ENCODE data around the gene TUBA3D. TPM values are rescaled to one million over a fixed set of nuclear protein-coding genes. Genes with fewer than 3 reads are reported as not detected.
A peak's percentile ranks its signal among the peaks of the same experiment; 100 is the strongest.
"Not testable (repeated sequence)": the region's sequence is repeated elsewhere in the genome, so short reads cannot be mapped to it uniquely, and the experiment has no call there.

Gene TUBA3D
- total RNA-seq, 4 donors from 2014 or later = not detected

- intact Hi-C loops (cut with DNase I; ENCODE audit: low total_unique reads) (no loop called here), in situ Hi-C loops (cut with MboI; ENCODE audit: low pct_ligation_motif_present in 1 of 4, low pct_unique_long_range_greater_than_20kb in 1 of 4, low sequenced_read_pairs in 3 of 4) (no loop called here)
- H3K4me1 ChIP-seq = peaks cover 6 to 30% (median 21%) of the 10 kb centered on the region in 4 donors
- WGBS, 2 donors (ENCODE audit: low coverage in 1 of 2) = 1 to 2% methylated on average over 18 to 38 of the region's 40 CpGs
- H3K4me3 ChIP-seq = peak overlapping the region; percentile 53 to 96 (median 84)
- TF ChIP-seq EP300 (IDR thresholded peaks at IDR 0.05; ENCODE audit: low read depth) = no peak
- TF ChIP-seq CTCF (IDR thresholded peaks at IDR 0.05) = no peak
- no peak for TF ChIP-seq POLR2A (IDR thresholded peaks at IDR 0.05)
- TF ChIP-seq POLR2AphosphoS5 (IDR thresholded peaks at IDR 0.05) = no peak
- peak overlapping the region; percentile 88 to 96 (median 93) for H3K27ac ChIP-seq
- DNase-seq = no peak
- H3K9me3 ChIP-seq = no peaks in the 10 kb centered on the region
- no peaks in the 10 kb centered on the region for H3K27me3 ChIP-seq
- H3K36me3 ChIP-seq = no peaks in the 10 kb centered on the region
Measured at GRCh38 chr2:131493199-131493968, 17.5 kb downstream of the TUBA3D start.

- intact Hi-C loops (cut with DNase I; ENCODE audit: low total_unique reads) = not testable (repeated sequence)
- 93 to 100% methylated on average over 1 of the region's 1 CpG for WGBS, 2 donors (ENCODE audit: low coverage in 1 of 2)
Measured at GRCh38 chr2:131495506-131495905, 19.6 kb downstream of the TUBA3D start.

GRCh38 chr2:131498321-131498973 lies 22.5 kb downstream of the TUBA3D start:
- Histone ChIP-seq H3K36me3 (peaks cover 0 to 15% (median 3%) of the 10 kb centered on the region in 4 donors), H3K4me1 (peaks cover 6 to 18% (median 11%) of the 10 kb centered on the region in 4 donors)
- H3K27ac ChIP-seq; H3K27me3 ChIP-seq; H3K9me3 ChIP-seq; intact Hi-C loops (cut with DNase I; ENCODE audit: low total_unique reads); H3K4me3 ChIP-seq; in situ Hi-C loops (cut with MboI; ENCODE audit: low pct_ligation_motif_present in 1 of 4, low pct_unique_long_range_greater_than_20kb in 1 of 4, low sequenced_read_pairs in 3 of 4); DNase-seq: not testable (repeated sequence)
- 73% methylated on average over 6 to 8 of the region's 8 CpGs for WGBS, 2 donors (ENCODE audit: low coverage in 1 of 2)

More at GRCh38 chr2:131495506-131495905, 19.6 kb downstream of the TUBA3D start:
- DNase-seq; H3K36me3 ChIP-seq; H3K27me3 ChIP-seq; H3K27ac ChIP-seq; H3K4me3 ChIP-seq; H3K9me3 ChIP-seq; in situ Hi-C loops (cut with MboI; ENCODE audit: low pct_ligation_motif_present in 1 of 4, low pct_unique_long_range_greater_than_20kb in 1 of 4, low sequenced_read_pairs in 3 of 4): not testable (repeated sequence)
- H3K4me1 ChIP-seq = peaks cover 6 to 28% (median 21%) of the 10 kb centered on the region in 4 donors

- 96 to 100% methylated on average over 1 to 4 of the region's 4 CpGs for WGBS, 2 donors (ENCODE audit: low coverage in 1 of 2)
- intact Hi-C loops (cut with DNase I; ENCODE audit: low total_unique reads); DNase-seq; in situ Hi-C loops (cut with MboI; ENCODE audit: low pct_ligation_motif_present in 1 of 4, low pct_unique_long_range_greater_than_20kb in 1 of 4, low sequenced_read_pairs in 3 of 4); H3K9me3 ChIP-seq; H3K27me3 ChIP-seq; H3K27ac ChIP-seq; H3K4me3 ChIP-seq; H3K4me1 ChIP-seq: not testable (repeated sequence)
- H3K36me3 ChIP-seq = peaks cover 0 to 41% (median 10%) of the 10 kb centered on the region in 4 donors
Measured at GRCh38 chr2:131503587-131503986, 27.7 kb downstream of the TUBA3D start.

GRCh38 chr2:131504082-131504750 lies 28.3 kb downstream of the TUBA3D start:
- peaks cover 0 to 45% (median 10%) of the 10 kb centered on the region in 4 donors for H3K36me3 ChIP-seq
- H3K4me1 ChIP-seq; DNase-seq; intact Hi-C loops (cut with DNase I; ENCODE audit: low total_unique reads); H3K9me3 ChIP-seq; in situ Hi-C loops (cut with MboI; ENCODE audit: low pct_ligation_motif_present in 1 of 4, low pct_unique_long_range_greater_than_20kb in 1 of 4, low sequenced_read_pairs in 3 of 4); H3K27ac ChIP-seq; H3K4me3 ChIP-seq; H3K27me3 ChIP-seq: not testable (repeated sequence)
- WGBS, 2 donors (ENCODE audit: low coverage in 1 of 2) = 74 to 80% methylated on average over 3 to 7 of the region's 7 CpGs

GRCh38 chr2:131509615-131510014 lies 33.7 kb downstream of the TUBA3D start:
- TF ChIP-seq CTCF (IDR thresholded peaks at IDR 0.05) (no peak), EP300 (IDR thresholded peaks at IDR 0.05; ENCODE audit: low read depth) (no peak), POLR2A (IDR thresholded peaks at IDR 0.05) (no peak), POLR2AphosphoS5 (IDR thresholded peaks at IDR 0.05) (no peak)
- in situ Hi-C loops (cut with MboI; ENCODE audit: low pct_ligation_motif_present in 1 of 4, low pct_unique_long_range_greater_than_20kb in 1 of 4, low sequenced_read_pairs in 3 of 4) = no loop called here
- intact Hi-C loops (cut with DNase I; ENCODE audit: low total_unique reads) = no loop called here
- 100% methylated on average over 8 of the region's 9 CpGs; no CpG with 5 or more reads in 1 of the 2 donors for WGBS, 2 donors (ENCODE audit: low coverage in 1 of 2)
- H3K9me3 ChIP-seq = no peaks in the 10 kb centered on the region
- no peaks in the 10 kb centered on the region for H3K4me1 ChIP-seq
- H3K27ac ChIP-seq = no peak overlapping the region
- H3K36me3 ChIP-seq = peaks cover 0 to 29% (median 5%) of the 10 kb centered on the region in 4 donors
- H3K4me3 ChIP-seq = no peak overlapping the region
- DNase-seq = no peak
- no peaks in the 10 kb centered on the region for H3K27me3 ChIP-seq

- intact Hi-C loops (cut with DNase I; ENCODE audit: low total_unique reads); H3K4me3 ChIP-seq; H3K4me1 ChIP-seq; H3K27me3 ChIP-seq; DNase-seq; in situ Hi-C loops (cut with MboI; ENCODE audit: low pct_ligation_motif_present in 1 of 4, low pct_unique_long_range_greater_than_20kb in 1 of 4, low sequenced_read_pairs in 3 of 4); H3K27ac ChIP-seq; H3K9me3 ChIP-seq: not testable (repeated sequence)
- H3K36me3 ChIP-seq = peaks cover 0 to 26% (median 3%) of the 10 kb centered on the region in 4 donors
- WGBS, 2 donors (ENCODE audit: low coverage in 1 of 2) = 76 to 80% methylated on average over 3 to 22 of the region's 22 CpGs
Measured at GRCh38 chr2:131511291-131511968, 35.5 kb downstream of the TUBA3D start.
